H9 (cell line): Measurements from ENCODE around the gene RTTN. TPM values are rescaled to one million over a fixed set of nuclear protein-coding genes. Genes with fewer than 3 reads are reported as not detected.
A peak's percentile ranks its signal among the peaks of the same experiment; 100 is the strongest.
"Not testable (repeated sequence)": the region's sequence is repeated elsewhere in the genome, so short reads cannot be mapped to it uniquely, and the experiment has no call there.

ENCODE experiments used
- DNase-seq: peaks from one replicate; pipeline ENCODE4 v3.0.0-alpha.2; 2017
- H2AFZ ChIP-seq: one replicate; pipeline ENCODE4 v1.6.1; 2013; ENCODE audit warnings: mild to moderate bottlenecking, low read length, control low read depth, moderate library complexity
- H2AK5ac ChIP-seq: 2 replicates; pipeline ENCODE4 v1.6.1; 2013; ENCODE audit warnings: low read length, control low read depth, mixed read lengths; ENCODE audit not compliant: insufficient read length
- H2BK120ac ChIP-seq: one replicate; pipeline ENCODE4 v1.6.1; 2013; ENCODE audit warnings: low read depth, mild to moderate bottlenecking, low read length, control low read depth, inconsistent platforms; ENCODE audit not compliant: poor library complexity, severe bottlenecking
- H2BK12ac ChIP-seq: 2 replicates; pipeline ENCODE4 v1.6.1; 2013; ENCODE audit warnings: low read length, control low read depth, mixed read lengths, low read depth; ENCODE audit not compliant: insufficient read length
- H2BK15ac ChIP-seq: 2 replicates; pipeline ENCODE4 v1.6.1; 2013; ENCODE audit warnings: low read depth, low read length, control low read depth
- H2BK20ac ChIP-seq: one replicate; pipeline ENCODE4 v1.6.1; 2013; ENCODE audit warnings: low read depth, mild to moderate bottlenecking, low read length, control low read depth, inconsistent platforms; ENCODE audit not compliant: poor library complexity, severe bottlenecking
- H2BK5ac ChIP-seq: 2 replicates; pipeline ENCODE4 v1.6.1; 2013; ENCODE audit warnings: low read length, control low read depth, mixed read lengths; ENCODE audit not compliant: insufficient read length
- H3K14ac ChIP-seq: 2 replicates; pipeline ENCODE4 v1.6.1; 2013; ENCODE audit warnings: low read length, control low read depth; ENCODE audit not compliant: insufficient read depth
- H3K18ac ChIP-seq: 2 replicates; pipeline ENCODE4 v1.6.1; 2013; ENCODE audit warnings: low read depth, mild to moderate bottlenecking, mixed read lengths, low read length, control low read depth; ENCODE audit not compliant: insufficient read length
- H3K23ac ChIP-seq: 2 replicates; pipeline ENCODE4 v1.6.1; 2013; ENCODE audit warnings: low read length, control low read depth, mixed read lengths, low read depth; ENCODE audit not compliant: insufficient read length
- H3K23me2 ChIP-seq: 2 replicates; pipeline ENCODE4 v1.6.1; 2013; ENCODE audit warnings: low read depth, mild to moderate bottlenecking, mixed read lengths, low read length, control low read depth; ENCODE audit not compliant: insufficient read length, poor library complexity, severe bottlenecking
- H3K27ac ChIP-seq: 2 replicates; pipeline ENCODE4 v1.5.1; 2013; ENCODE audit warnings: low read length, control low read depth, mixed read lengths, low read depth; ENCODE audit not compliant: insufficient read length
- H3K27me3 ChIP-seq: 2 replicates; pipeline ENCODE4 v1.6.1; 2013; ENCODE audit warnings: low read length, control low read depth, inconsistent platforms; ENCODE audit not compliant: insufficient read depth
- H3K4ac ChIP-seq: 2 replicates; pipeline ENCODE4 v1.6.1; 2013; ENCODE audit warnings: low read depth, mild to moderate bottlenecking, control low read depth, inconsistent platforms, low read length, moderate library complexity
- H3K4me1 ChIP-seq: 2 replicates; pipeline ENCODE4 v1.6.1; 2013; ENCODE audit warnings: low read length, control low read depth, inconsistent platforms; ENCODE audit not compliant: insufficient read depth
- H3K4me2 ChIP-seq: 2 replicates; pipeline ENCODE4 v1.6.1; 2013; ENCODE audit warnings: low read length, control low read depth, mixed read lengths; ENCODE audit not compliant: insufficient read length, insufficient read depth
- H3K56ac ChIP-seq: 2 replicates; pipeline ENCODE4 v1.6.1; 2013; ENCODE audit warnings: low read depth, mild to moderate bottlenecking, mixed read lengths, low read length, control low read depth; ENCODE audit not compliant: insufficient read length
- H3K79me1 ChIP-seq: 2 replicates; pipeline ENCODE4 v1.6.1; 2013; ENCODE audit warnings: low read depth, mild to moderate bottlenecking, moderate library complexity, low read length, control low read depth, inconsistent platforms; ENCODE audit not compliant: insufficient read depth, poor library complexity, severe bottlenecking
- H3K79me2 ChIP-seq: 2 replicates; pipeline ENCODE4 v1.6.1; 2013; ENCODE audit warnings: low read length, control low read depth, inconsistent platforms; ENCODE audit not compliant: insufficient read depth
- H3K9ac ChIP-seq: 2 replicates; pipeline ENCODE4 v1.6.1; 2013; ENCODE audit warnings: low read length, control low read depth, mixed read lengths; ENCODE audit not compliant: insufficient read length; ENCODE audit errors: extremely low read depth
- H3K9me3 ChIP-seq: one replicate; pipeline ENCODE4 v1.6.1; 2013; ENCODE audit warnings: low read depth, low read length, inconsistent platforms; ENCODE audit not compliant: control insufficient read depth
- H3T11ph ChIP-seq: one replicate; pipeline ENCODE4 v1.6.1; 2013; ENCODE audit warnings: mild to moderate bottlenecking, low read length, control low read depth, inconsistent platforms
- H4K20me1 ChIP-seq: one replicate; pipeline ENCODE4 v1.6.1; 2013; ENCODE audit not compliant: control insufficient read depth, insufficient read length, insufficient read depth
- H4K5ac ChIP-seq: 2 replicates; pipeline ENCODE4 v1.6.1; 2013; ENCODE audit warnings: low read depth, mild to moderate bottlenecking, mixed read lengths, low read length, control low read depth; ENCODE audit not compliant: insufficient read length
- H4K8ac ChIP-seq: replicated peaks from 2 replicates; pipeline ENCODE4 v1.6.1; 2013; ENCODE audit warnings: low read length, control low read depth, mixed read lengths, low read depth; ENCODE audit not compliant: insufficient read length
- H4K91ac ChIP-seq: 2 replicates; pipeline ENCODE4 v1.6.1; 2013; ENCODE audit warnings: low read depth, mild to moderate bottlenecking, moderate library complexity, mixed read lengths, low read length, control low read depth; ENCODE audit not compliant: insufficient read length
- H3K27ac Mint-ChIP-seq, 3 experiments: 2 replicates in 2 of 3; 3 replicates in 1 of 3; pipeline ENCODE4 v1.8.0; 2020 to 2021; ENCODE audit warnings: mixed read lengths in 3 of 3, mild to moderate bottlenecking in 1 of 3, moderate library complexity in 1 of 3
- H3K27me3 Mint-ChIP-seq: 2 replicates; pipeline ENCODE4 v1.8.0; 2021; ENCODE audit warnings: low read depth, mild to moderate bottlenecking, moderate library complexity, mixed read lengths
- H3K36me3 Mint-ChIP-seq, 3 experiments: 2 replicates in 2 of 3; 3 replicates in 1 of 3; pipeline ENCODE4 v1.8.0; 2020 to 2021; ENCODE audit warnings: low read depth in 3 of 3, mixed read lengths in 3 of 3; ENCODE audit not compliant: insufficient read depth in 1 of 3
- H3K4me1 Mint-ChIP-seq, 2 experiments: 2 replicates each; pipeline ENCODE4 v1.8.0; 2020; ENCODE audit warnings: mixed read lengths in 2 of 2
- H3K4me3 Mint-ChIP-seq, 2 experiments: 2 replicates in 1 of 2; 3 replicates in 1 of 2; pipeline ENCODE4 v1.8.0; 2020 to 2021; ENCODE audit warnings: mild to moderate bottlenecking in 2 of 2, mixed read lengths in 2 of 2, moderate library complexity in 1 of 2
- H3K9me3 Mint-ChIP-seq, 2 experiments: 2 replicates in 1 of 2; 3 replicates in 1 of 2; pipeline ENCODE4 v1.8.0; 2020; ENCODE audit warnings: mild to moderate bottlenecking in 2 of 2, mixed read lengths in 2 of 2, moderate library complexity in 1 of 2
- WGBS: extraction: QIAGEN DNeasy Blood & Tissue Kit; methylation state at CpG from one replicate; pipeline ENCODE4 v1.1.7; 2013; ENCODE audit warnings: missing lambda C conversion rate, low lambda C conversion rate, mixed read lengths; ENCODE audit not compliant: insufficient read length; ENCODE audit errors: extremely low coverage; 5-methylcytosine and 5-hydroxymethylcytosine counted together
- total RNA-seq: library from RNA; stranded (reverse); gene quantifications from 2 replicates; pipeline ENCODE4 v1.2.1, GENCODE V29; 2021
- TF ChIP-seq, protein P1 (sequence below): fragments of 200-600 bp; sonication (generic); conservative IDR thresholded peaks from 3 replicates; pipeline ENCODE4 v1.8.0; 2021; ENCODE audit warnings: antibody characterized with exemption, mild to moderate bottlenecking

The RTTN gene
- total RNA-seq, 1 experiment from 2014 or later = 17.6 TPM

DNA sequence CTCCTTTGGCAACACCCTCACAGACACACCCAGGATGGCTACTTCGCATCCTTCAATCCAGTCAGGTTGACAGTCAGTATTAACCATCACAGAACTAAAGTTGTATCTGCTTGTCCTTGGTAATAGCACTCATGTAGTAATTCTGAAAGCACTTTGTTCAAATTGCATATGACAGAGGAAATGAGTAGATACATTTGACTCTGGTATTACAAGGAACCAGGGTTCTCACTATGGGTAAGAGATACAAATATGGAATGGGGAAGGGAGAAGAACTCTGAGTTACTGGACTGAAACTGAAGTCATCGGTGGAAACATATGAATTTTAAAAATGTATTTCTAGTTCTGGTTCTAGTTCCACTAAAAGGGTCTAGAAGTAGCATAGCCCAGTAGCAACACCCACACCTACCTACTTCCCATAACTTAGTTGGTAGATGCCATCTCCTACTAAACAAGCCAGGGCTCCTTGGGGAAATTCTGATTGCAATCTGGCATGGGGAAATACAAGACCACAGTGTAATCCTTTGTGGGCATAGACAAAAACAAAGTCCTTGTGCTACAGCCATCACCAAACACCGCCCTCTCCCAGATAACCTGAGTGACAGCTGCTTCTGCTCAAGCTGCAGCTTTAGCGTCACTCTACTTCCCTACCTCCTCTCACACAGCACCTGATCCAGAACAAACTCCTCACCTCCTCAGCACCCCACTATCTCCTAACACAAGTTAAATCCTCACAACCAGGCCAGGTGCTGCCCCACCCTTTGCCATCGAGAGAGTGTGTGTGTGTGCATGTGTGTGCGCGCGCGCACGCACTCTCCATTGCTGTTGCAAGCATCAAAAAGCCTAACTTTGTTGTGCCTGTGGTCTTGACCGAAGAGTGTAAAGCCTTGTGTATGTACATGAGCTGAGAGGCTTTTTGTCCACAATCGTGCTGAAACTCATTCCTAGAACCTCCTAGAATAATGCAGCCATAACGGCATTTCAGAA is 226.5 kb downstream of the RTTN start:
- no peaks in the 10 kb centered on the region for H3K9me3 ChIP-seq
- H3K23me2 ChIP-seq = no peaks in the 10 kb centered on the region
- H4K5ac ChIP-seq = no peak overlapping the region
- no peak overlapping the region for H2BK20ac ChIP-seq
- no peak overlapping the region for H2BK12ac ChIP-seq
- Mint-ChIP-seq H3K4me1 (peaks cover 27 to 29% of the 10 kb centered on the region in 2 experiments), H3K27me3 (no peaks in the 10 kb centered on the region; the same call in 1 of the 2 replicates), H3K4me3 (no peak overlapping the region), H3K27ac (peak overlapping the region in 1 of 3 experiments; percentile 89; a peak in 1 of 7 replicates), H3K36me3 (peaks cover 4 to 20% (median 14%) of the 10 kb centered on the region in 3 experiments; a peak in 5 of 7 replicates), H3K9me3 (peaks cover 11 to 20% of the 10 kb centered on the region in 2 experiments)
- H3K23ac ChIP-seq = no peak overlapping the region
- H3K4me2 ChIP-seq = no peak overlapping the region
- peak overlapping the region; percentile 57; the same call in 1 of the 2 replicates for H3K14ac ChIP-seq
- H4K8ac ChIP-seq = no peak overlapping the region
- H4K91ac ChIP-seq = no peak overlapping the region
- no peaks in the 10 kb centered on the region for H3K27me3 ChIP-seq
- no peaks in the 10 kb centered on the region for H3K79me2 ChIP-seq
- H3T11ph ChIP-seq = no peak overlapping the region
- H3K4me1 ChIP-seq = no peaks in the 10 kb centered on the region; the same call in none of the 2 replicates
- no peak overlapping the region for H2BK120ac ChIP-seq
- no peak overlapping the region for H2AK5ac ChIP-seq
- H2AFZ ChIP-seq = no peak overlapping the region
- no peaks in the 10 kb centered on the region for H3K79me1 ChIP-seq
- TF ChIP-seq, protein P1, sequence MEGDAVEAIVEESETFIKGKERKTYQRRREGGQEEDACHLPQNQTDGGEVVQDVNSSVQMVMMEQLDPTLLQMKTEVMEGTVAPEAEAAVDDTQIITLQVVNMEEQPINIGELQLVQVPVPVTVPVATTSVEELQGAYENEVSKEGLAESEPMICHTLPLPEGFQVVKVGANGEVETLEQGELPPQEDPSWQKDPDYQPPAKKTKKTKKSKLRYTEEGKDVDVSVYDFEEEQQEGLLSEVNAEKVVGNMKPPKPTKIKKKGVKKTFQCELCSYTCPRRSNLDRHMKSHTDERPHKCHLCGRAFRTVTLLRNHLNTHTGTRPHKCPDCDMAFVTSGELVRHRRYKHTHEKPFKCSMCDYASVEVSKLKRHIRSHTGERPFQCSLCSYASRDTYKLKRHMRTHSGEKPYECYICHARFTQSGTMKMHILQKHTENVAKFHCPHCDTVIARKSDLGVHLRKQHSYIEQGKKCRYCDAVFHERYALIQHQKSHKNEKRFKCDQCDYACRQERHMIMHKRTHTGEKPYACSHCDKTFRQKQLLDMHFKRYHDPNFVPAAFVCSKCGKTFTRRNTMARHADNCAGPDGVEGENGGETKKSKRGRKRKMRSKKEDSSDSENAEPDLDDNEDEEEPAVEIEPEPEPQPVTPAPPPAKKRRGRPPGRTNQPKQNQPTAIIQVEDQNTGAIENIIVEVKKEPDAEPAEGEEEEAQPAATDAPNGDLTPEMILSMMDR = no peak
- no peak overlapping the region for H3K4ac ChIP-seq
- H4K20me1 ChIP-seq = no peaks in the 10 kb centered on the region
- no peak overlapping the region for H3K56ac ChIP-seq
- no peak overlapping the region for H3K18ac ChIP-seq
- WGBS = no CpG with 5 or more reads among the region's 13 CpGs
- no peak overlapping the region for H2BK15ac ChIP-seq
- DNase-seq = no peak
- H3K27ac ChIP-seq = no peak overlapping the region
- no peak overlapping the region for H2BK5ac ChIP-seq
- no peak overlapping the region for H3K9ac ChIP-seq

DNA sequence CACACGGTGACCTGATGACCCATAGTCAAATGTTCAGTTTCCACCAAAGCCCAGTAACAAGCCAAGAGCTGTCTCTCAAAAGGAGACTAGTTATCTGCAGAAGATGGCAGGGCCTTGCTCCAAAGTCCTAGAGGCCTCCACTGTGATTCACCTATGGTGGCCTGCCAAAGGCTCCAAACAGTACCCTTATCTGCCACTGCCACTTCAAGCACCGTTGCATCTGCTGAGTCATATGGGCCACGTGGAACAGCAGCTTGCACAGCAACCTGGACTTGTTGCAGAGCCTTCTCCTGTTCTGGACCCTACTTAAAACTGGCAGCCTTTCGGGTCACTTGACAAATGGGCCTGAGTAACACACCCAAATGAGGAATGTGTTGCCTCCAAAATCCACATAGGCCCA is 230.2 kb downstream of the RTTN start:
- not testable (repeated sequence) for H3K27me3 ChIP-seq, H3K27ac Mint-ChIP-seq, H3K79me1 ChIP-seq, H4K5ac ChIP-seq, DNase-seq, H3K4ac ChIP-seq, H3K4me3 Mint-ChIP-seq, H3K18ac ChIP-seq, H3K79me2 ChIP-seq, H3K4me1 ChIP-seq, H2BK120ac ChIP-seq, H2BK20ac ChIP-seq, H2BK15ac ChIP-seq, H3K23me2 ChIP-seq, H2BK12ac ChIP-seq, H2BK5ac ChIP-seq, H3T11ph ChIP-seq, H3K4me1 Mint-ChIP-seq, H4K91ac ChIP-seq, H4K20me1 ChIP-seq, H3K23ac ChIP-seq, H2AFZ ChIP-seq, H4K8ac ChIP-seq, H2AK5ac ChIP-seq, H3K56ac ChIP-seq, H3K27ac ChIP-seq, H3K14ac ChIP-seq, H3K27me3 Mint-ChIP-seq, H3K9ac ChIP-seq, H3K9me3 ChIP-seq, H3K4me2 ChIP-seq
- peaks cover 25 to 34% of the 10 kb centered on the region in 2 experiments for H3K9me3 Mint-ChIP-seq
- no CpG with 5 or more reads among the region's 4 CpGs for WGBS
- H3K36me3 Mint-ChIP-seq = peaks cover 11 to 38% (median 21%) of the 10 kb centered on the region in 3 experiments; a peak in 5 of 7 replicates
